ENCODE results near the gene MCM3AP.

DNA sequence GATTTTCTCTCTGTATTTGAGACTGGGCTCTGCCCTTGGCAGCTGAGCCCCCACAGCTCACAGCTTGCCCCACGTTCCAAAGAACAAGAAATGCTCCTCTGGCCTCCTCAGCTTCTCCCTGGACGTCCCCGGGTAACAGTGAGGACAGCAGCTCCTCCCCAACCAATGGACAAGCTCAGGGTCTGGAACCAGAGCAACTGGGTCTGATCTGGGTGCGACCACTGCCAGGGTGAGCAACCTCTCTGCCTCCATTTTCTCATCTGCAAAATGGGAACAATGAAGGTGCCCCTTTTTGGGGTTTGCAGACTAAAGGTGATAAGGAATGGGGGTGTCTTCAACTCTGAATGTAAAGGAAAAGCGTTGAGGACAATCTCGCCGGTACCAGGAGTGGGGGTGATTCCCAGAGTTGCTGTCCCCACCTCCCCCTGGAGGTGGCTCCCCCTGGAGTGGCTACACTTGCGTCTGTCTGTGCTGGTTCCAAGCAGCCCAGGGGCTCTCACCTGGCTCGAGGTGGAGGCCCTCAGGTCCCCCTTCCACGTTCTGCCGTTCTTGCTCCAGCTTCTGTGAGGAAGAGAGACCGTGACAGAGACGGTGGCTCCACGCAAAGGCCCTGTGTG, 31.4 kb upstream of the MCM3AP start:
- TF ChIP-seq EZH2 (IDR thresholded peaks at IDR 0.05; ENCODE audit: low read depth), result no peak
- TF ChIP-seq, protein P1, sequence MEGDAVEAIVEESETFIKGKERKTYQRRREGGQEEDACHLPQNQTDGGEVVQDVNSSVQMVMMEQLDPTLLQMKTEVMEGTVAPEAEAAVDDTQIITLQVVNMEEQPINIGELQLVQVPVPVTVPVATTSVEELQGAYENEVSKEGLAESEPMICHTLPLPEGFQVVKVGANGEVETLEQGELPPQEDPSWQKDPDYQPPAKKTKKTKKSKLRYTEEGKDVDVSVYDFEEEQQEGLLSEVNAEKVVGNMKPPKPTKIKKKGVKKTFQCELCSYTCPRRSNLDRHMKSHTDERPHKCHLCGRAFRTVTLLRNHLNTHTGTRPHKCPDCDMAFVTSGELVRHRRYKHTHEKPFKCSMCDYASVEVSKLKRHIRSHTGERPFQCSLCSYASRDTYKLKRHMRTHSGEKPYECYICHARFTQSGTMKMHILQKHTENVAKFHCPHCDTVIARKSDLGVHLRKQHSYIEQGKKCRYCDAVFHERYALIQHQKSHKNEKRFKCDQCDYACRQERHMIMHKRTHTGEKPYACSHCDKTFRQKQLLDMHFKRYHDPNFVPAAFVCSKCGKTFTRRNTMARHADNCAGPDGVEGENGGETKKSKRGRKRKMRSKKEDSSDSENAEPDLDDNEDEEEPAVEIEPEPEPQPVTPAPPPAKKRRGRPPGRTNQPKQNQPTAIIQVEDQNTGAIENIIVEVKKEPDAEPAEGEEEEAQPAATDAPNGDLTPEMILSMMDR (conservative IDR thresholded peaks at IDR 0.05), result no peak
